SJSA1 (cell line): ENCODE results near the gene SBF1. TPM values are rescaled to one million over a fixed set of nuclear protein-coding genes. Genes with fewer than 3 reads are reported as not detected.

ENCODE experiments used
- DNase-seq, 2 experiments: peaks; one replicate each; pipeline ENCODE4 v3.0.0-alpha.2; 2015 to 2020; ENCODE audit warnings: low spot score in 2 of 2, low read depth in 1 of 2
- H3K27ac ChIP-seq: fragments of 250-450 bp; sonication (Bioruptor Pico); 2 replicates; pipeline ENCODE4 v1.5.1; 2020; ENCODE audit warnings: mild to moderate bottlenecking, moderate library complexity
- H3K27me3 ChIP-seq: fragments of 250-450 bp; sonication (Bioruptor Pico); replicated peaks from 2 replicates; pipeline ENCODE4 v1.5.1; 2020; ENCODE audit warnings: mild to moderate bottlenecking, moderate library complexity
- H3K36me3 ChIP-seq: fragments of 250-450 bp; sonication (Bioruptor Pico); 2 replicates; pipeline ENCODE4 v1.5.1; 2020; ENCODE audit warnings: mild to moderate bottlenecking
- H3K4me1 ChIP-seq: fragments of 250-450 bp; sonication (Bioruptor Pico); replicated peaks from 2 replicates; pipeline ENCODE4 v1.6.1; 2021; ENCODE audit warnings: mild to moderate bottlenecking
- H3K4me3 ChIP-seq: fragments of 250-450 bp; sonication (Bioruptor Pico); 2 replicates; pipeline ENCODE4 v1.5.1; 2020; ENCODE audit warnings: mild to moderate bottlenecking
- H3K9me3 ChIP-seq: fragments of 250-450 bp; sonication (Bioruptor Pico); replicated peaks from 2 replicates; pipeline ENCODE4 v1.5.1; 2020; ENCODE audit warnings: mild to moderate bottlenecking
- total RNA-seq: library from RNA; depleted of rRNA; stranded (reverse); fragments of >200 nt; shearing (Covaris generic); gene quantifications from 2 replicates; pipeline ENCODE4 v1.2.3, GENCODE V29; 2014

SBF1 gene
- total RNA-seq, 1 experiment from 2014 or later: 87.9 TPM

DNA sequence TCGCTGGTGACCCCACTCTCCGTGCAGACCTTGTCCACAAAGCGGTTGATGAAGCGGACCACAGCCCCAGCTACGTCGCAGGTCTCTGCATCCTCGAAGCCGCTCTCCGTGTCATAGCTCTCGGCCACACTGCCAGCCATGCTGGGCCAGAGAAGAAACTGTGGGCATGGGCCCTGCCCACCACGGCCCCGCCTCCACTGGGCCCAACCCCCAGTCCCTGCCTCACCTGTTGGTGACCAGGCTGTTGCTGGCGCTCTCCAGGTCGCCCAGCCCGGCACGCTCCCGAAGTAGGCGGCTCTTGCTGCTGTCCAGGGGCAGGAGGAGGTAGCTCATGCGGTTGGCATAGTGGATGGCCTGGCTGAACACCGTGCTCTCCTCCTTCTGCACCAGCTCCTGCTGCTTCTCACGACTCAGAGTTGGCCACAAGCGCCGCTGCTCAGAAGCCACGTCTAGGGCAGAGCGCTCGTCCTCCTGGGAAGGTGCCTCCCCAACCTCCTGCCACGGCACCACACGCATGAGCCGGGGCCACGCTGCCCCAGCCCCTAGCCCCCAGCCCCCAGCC is 12.8 kb downstream of the SBF1 start:
- peaks cover 98% of the 10 kb centered on the region for H3K36me3 ChIP-seq
- H3K4me3 ChIP-seq: no peak overlapping the region
- no peak for DNase-seq
- no peaks in the 10 kb centered on the region for H3K27me3 ChIP-seq
- H3K9me3 ChIP-seq: no peaks in the 10 kb centered on the region
- no peaks in the 10 kb centered on the region for H3K4me1 ChIP-seq
- no peak overlapping the region for H3K27ac ChIP-seq

- no peaks in the 10 kb centered on the region for H3K27me3 ChIP-seq
- no peaks in the 10 kb centered on the region for H3K9me3 ChIP-seq
- no peak for DNase-seq
- no peak overlapping the region for H3K27ac ChIP-seq
- peaks cover 98% of the 10 kb centered on the region for H3K36me3 ChIP-seq
- no peak overlapping the region for H3K4me3 ChIP-seq
- H3K4me1 ChIP-seq: no peaks in the 10 kb centered on the region
Observed at GRCh38 chr22:50461536-50461935, 13.3 kb downstream of the SBF1 start.

DNA sequence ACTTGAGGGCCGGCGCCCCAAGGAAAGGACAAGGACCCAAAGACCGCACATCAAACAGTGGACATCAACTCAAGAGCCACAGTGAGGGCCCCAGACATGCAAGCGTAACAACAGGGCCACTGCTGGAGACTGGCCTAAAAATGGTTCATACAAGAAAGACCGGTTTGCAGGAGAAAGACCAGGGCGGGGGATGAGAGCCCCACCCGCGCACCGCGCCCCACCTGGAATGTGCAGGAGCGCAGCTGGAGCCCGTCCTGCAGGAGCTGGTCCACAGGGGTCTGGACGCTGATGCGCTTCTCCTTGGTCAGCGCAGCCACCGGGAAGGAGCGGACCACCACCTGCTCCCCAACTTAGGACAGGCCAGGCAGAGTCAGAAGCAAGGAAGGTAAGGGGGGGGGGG is 13.9 kb downstream of the SBF1 start:
- Histone ChIP-seq H3K27me3 (no peaks in the 10 kb centered on the region), H3K4me1 (no peaks in the 10 kb centered on the region), H3K27ac (no peak overlapping the region), H3K4me3 (no peak overlapping the region), H3K9me3 (no peaks in the 10 kb centered on the region), H3K36me3 (peaks cover 96% of the 10 kb centered on the region)
- no peak for DNase-seq

DNA sequence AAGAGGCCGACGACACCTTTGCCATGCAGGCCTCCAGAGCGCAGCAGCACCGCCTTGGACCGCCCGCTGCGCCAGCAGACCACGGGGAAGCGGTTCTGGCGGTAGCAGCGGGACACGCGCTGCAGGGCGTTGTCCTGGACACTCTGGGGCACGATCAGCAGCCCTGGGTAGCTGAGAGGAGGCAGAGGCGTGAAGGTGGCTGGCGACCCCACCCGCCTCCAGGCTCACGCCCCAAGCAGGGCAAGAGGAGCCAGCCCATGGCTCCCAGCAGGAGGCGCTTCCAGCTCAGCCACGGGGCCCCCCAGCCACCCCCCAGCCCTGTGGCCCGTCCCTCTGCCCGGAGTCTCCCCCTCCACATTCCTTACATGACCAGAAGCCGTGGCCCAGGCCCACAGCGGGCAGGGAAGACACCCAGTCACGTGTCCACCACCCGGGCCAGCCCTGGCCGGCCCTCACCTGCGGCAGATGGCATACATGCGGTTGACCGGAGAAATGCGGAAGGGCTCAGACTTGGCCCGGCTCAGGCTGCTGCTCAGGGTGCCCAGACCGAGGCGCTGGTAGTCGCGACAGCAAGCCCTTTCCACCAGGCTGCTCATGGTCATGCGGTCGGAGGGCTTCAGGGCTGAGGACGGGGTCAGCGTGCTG is 15.2 kb downstream of the SBF1 start:
- Histone ChIP-seq H3K36me3 (peaks cover 96% of the 10 kb centered on the region), H3K4me1 (no peaks in the 10 kb centered on the region), H3K9me3 (no peaks in the 10 kb centered on the region), H3K27me3 (no peaks in the 10 kb centered on the region), H3K27ac (no peak overlapping the region), H3K4me3 (no peak overlapping the region)
- DNase-seq: no peak

GRCh38 chr22:50459016-50459415 is 15.8 kb downstream of the SBF1 start:
- H3K4me1 ChIP-seq: no peaks in the 10 kb centered on the region
- H3K9me3 ChIP-seq: no peaks in the 10 kb centered on the region
- DNase-seq: no peak
- H3K27ac ChIP-seq: no peak overlapping the region
- H3K4me3 ChIP-seq: no peak overlapping the region
- peaks cover 96% of the 10 kb centered on the region for H3K36me3 ChIP-seq
- H3K27me3 ChIP-seq: no peaks in the 10 kb centered on the region

GRCh38 chr22:50456466-50457234 is 18.2 kb downstream of the SBF1 start:
- H3K9me3 ChIP-seq: no peaks in the 10 kb centered on the region
- peaks cover 85% of the 10 kb centered on the region for H3K36me3 ChIP-seq
- H3K4me3 ChIP-seq: no peak overlapping the region
- no peaks in the 10 kb centered on the region for H3K4me1 ChIP-seq
- H3K27ac ChIP-seq: no peak overlapping the region
- no peak for DNase-seq
- no peaks in the 10 kb centered on the region for H3K27me3 ChIP-seq

DNA sequence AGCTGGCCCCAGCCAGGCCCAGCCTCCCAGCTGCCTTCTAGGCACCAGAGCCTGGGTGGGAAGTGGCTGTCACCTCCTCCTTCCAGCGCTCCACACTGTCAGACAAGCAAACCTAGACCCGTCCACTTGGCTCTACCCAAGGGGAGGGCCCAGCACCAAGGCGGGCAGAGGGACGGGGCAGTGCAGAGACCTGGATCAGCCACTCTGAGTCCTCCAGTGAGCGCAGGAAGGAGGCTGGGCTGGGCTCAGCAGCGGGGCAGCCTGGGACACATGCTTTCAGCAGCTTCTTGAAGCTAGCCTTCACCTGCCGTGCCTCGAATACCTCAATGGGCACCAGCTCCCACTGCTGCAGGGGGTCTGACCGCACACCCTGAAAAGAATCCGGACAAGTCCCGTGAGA is 18.8 kb downstream of the SBF1 start:
- no peak for DNase-seq
- Histone ChIP-seq H3K9me3 (no peaks in the 10 kb centered on the region), H3K27ac (no peak overlapping the region), H3K4me1 (no peaks in the 10 kb centered on the region), H3K27me3 (no peaks in the 10 kb centered on the region), H3K4me3 (no peak overlapping the region), H3K36me3 (peaks cover 83% of the 10 kb centered on the region)

- DNase-seq: no peak
- Histone ChIP-seq H3K9me3 (no peaks in the 10 kb centered on the region), H3K27me3 (no peaks in the 10 kb centered on the region), H3K36me3 (peaks cover 78% of the 10 kb centered on the region), H3K4me3 (no peak overlapping the region), H3K4me1 (no peaks in the 10 kb centered on the region), H3K27ac (no peak overlapping the region)
Observed at GRCh38 chr22:50455201-50455600, 19.6 kb downstream of the SBF1 start.

- H3K36me3 ChIP-seq: peaks cover 77% of the 10 kb centered on the region
- no peaks in the 10 kb centered on the region for H3K9me3 ChIP-seq
- no peaks in the 10 kb centered on the region for H3K27me3 ChIP-seq
- DNase-seq: no peak
- no peaks in the 10 kb centered on the region for H3K4me1 ChIP-seq
- no peak overlapping the region for H3K4me3 ChIP-seq
- no peak overlapping the region for H3K27ac ChIP-seq
Observed at GRCh38 chr22:50454556-50455075, 20.2 kb downstream of the SBF1 start.

DNA sequence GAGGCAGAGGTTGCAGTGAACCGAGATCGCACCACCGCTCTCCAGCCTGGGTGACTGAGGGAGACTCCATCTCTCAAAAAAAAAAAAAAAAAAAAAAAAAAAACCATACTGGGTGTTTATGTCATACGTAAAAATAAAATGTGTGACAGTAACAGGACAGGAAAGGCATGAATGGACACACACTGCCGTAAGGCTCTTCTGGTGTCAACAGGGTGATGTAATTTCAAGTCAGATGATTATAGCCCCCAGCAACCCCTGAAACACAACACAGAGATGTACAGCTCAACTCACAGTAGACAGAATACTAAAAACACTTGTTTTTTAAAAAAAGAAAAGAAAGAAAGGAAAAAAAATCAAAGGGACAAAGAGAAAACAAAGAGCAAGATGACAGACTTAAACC is 22.2 kb downstream of the SBF1 start:
- Histone ChIP-seq H3K9me3 (no peaks in the 10 kb centered on the region), H3K4me3 (no peak overlapping the region), H3K36me3 (peaks cover 75% of the 10 kb centered on the region), H3K27ac (no peak overlapping the region), H3K27me3 (no peaks in the 10 kb centered on the region), H3K4me1 (no peaks in the 10 kb centered on the region)
- no peak for DNase-seq

GRCh38 chr22:50447576-50448551 is 27.0 kb downstream of the SBF1 start:
- DNase-seq: no peak
- no peaks in the 10 kb centered on the region for H3K4me1 ChIP-seq
- no peaks in the 10 kb centered on the region for H3K9me3 ChIP-seq
- no peaks in the 10 kb centered on the region for H3K27me3 ChIP-seq
- H3K4me3 ChIP-seq: no peak overlapping the region
- peaks cover 73% of the 10 kb centered on the region for H3K36me3 ChIP-seq
- H3K27ac ChIP-seq: no peak overlapping the region

DNA sequence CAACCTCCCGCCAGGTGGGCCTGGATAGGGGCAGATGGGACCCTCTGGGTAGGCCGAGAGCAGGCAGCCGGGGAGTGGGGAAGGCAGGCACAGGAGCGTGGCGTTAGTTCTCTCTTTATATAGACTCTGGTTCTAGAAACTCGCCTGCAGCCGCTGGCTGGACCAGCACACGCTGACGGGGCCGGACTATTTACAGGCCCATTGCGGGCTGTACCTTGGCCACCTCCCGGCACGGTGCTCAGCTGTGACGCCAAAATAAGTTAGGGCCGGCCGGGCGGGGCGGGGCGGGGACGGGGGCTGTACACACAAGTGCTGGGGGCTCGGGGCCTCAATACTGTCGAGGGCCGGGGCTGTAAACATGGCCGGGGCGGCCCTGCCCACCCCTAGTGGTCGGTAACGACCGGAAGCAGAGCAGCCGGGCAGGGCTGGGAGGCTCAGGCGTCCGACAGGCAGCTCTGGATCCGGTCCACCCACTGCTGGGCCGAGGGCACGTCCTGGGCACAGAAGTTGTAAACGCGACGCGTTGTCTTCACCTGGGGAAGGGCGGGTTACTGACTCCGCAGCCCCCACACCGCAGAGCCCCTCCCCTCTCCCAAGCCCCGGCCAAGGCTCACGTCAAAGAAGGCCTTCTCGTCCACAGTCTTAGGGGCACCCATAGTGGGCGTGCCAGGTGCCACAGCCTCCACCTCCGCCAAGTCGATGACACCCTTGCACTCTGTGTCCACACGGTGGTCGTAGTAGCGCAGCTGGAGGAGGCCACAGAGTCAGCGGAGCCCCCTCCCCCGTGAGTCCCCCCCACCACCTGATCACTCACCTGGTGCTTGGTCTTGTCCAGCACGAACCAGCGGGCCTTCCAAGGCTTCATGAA is 27.9 kb downstream of the SBF1 start:
- DNase-seq: no peak
- no peaks in the 10 kb centered on the region for H3K4me1 ChIP-seq
- H3K9me3 ChIP-seq: no peaks in the 10 kb centered on the region
- H3K27ac ChIP-seq: no peak overlapping the region
- no peaks in the 10 kb centered on the region for H3K27me3 ChIP-seq
- H3K36me3 ChIP-seq: peaks cover 71% of the 10 kb centered on the region
- no peak overlapping the region for H3K4me3 ChIP-seq
